Right lobe of liver (tissue), 4 donors: Measurements from ENCODE around the gene HCN2.

Experiments used
- POLR2A ChIP-seq: fragments of 450-650 bp; IDR thresholded peaks from one replicate; pipeline ENCODE4 v1.6.1; 2017; ENCODE audit warnings: antibody characterized with exemption, mild to moderate bottlenecking
- TF ChIP-seq, protein P1 (sequence below), 4 donors: fragments of 200-600 bp in 3 of 4; fragments of 450-650 bp in 1 of 4; IDR thresholded peaks; one replicate each; pipeline versions ENCODE4 v1.5.1 to v1.8.0; 2016 to 2022; ENCODE audit warnings: antibody characterized with exemption in 4 of 4, mild to moderate bottlenecking in 2 of 4
- donor health status: DM: no; HTN: no; CAD: no.
- donor health status: DM: no; HTN: no; CAD: no.
- donor health status: DM: no; HTN: yes; CAD: no.

DNA sequence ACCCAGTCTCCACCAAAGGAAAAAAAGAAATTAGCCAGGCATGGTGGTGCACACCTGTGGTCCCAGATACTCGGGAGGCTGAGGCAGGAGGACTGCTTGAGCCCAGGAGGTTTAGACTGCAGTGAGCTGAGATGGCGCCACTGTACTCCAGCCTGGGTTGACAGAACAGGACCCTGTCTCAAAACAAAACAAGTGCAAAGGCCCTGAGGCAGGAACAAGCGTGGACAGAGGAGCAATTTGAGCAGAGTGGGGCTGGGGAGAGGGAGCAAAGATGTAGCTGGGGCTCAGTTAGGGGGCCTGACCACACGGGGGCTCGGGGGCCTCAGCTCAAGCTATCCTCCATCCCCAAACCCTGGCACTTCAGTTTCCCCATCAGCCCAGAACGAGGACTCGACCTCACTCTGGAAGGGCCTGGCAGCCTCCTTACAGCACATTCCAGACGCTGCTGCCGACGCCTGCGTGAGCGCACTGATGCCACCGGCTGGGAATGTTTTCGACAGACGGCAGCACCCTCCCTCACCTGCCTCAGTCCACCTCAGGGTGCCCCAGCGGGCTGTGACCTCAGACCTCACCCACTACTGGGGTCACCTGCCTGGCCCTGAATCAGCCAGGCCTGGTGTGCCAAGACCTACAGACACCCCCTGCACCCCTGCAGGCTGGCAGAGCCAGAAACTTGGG lies 45.4 kb downstream of the HCN2 start:
- TF ChIP-seq, protein P1, sequence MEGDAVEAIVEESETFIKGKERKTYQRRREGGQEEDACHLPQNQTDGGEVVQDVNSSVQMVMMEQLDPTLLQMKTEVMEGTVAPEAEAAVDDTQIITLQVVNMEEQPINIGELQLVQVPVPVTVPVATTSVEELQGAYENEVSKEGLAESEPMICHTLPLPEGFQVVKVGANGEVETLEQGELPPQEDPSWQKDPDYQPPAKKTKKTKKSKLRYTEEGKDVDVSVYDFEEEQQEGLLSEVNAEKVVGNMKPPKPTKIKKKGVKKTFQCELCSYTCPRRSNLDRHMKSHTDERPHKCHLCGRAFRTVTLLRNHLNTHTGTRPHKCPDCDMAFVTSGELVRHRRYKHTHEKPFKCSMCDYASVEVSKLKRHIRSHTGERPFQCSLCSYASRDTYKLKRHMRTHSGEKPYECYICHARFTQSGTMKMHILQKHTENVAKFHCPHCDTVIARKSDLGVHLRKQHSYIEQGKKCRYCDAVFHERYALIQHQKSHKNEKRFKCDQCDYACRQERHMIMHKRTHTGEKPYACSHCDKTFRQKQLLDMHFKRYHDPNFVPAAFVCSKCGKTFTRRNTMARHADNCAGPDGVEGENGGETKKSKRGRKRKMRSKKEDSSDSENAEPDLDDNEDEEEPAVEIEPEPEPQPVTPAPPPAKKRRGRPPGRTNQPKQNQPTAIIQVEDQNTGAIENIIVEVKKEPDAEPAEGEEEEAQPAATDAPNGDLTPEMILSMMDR (IDR thresholded peaks at IDR 0.05): no peak
- TF ChIP-seq POLR2A: no peak
